GM19468 (cell line): ENCODE data around the gene MAP1B.
A peak's percentile ranks its signal among the peaks of the same experiment; 100 is the strongest.

Experiments
- ATAC-seq: cut with Tn5 transposase; IDR thresholded peaks from one replicate; pipeline ENCODE4 v1.9.1; 2021; ENCODE audit warnings: mild to moderate bottlenecking, moderate library complexity, moderate number of reproducible peaks; ENCODE audit not compliant: unreplicated experiment; ENCODE audit errors: extremely low read depth

MAP1B gene

DNA sequence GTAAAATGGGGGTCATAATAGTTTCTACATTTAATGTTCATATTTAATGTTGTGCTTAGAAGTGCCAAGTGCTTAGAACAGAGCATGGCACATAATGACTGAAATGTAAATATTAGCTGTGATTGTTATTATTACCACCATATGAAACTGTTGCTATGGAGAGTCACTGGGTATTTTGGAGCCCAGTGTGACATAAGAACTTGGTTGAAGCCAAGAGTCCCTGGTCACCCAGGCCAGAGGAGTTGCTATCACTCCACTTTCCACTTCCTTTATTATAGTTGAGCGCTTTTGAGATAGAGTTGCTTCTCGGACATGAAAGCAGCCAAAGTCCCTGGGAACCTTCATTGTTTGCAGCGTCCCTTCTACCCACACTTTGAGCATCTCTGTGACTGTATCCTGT is 77.1 kb downstream of the MAP1B start:
- ATAC-seq, result no peak

DNA sequence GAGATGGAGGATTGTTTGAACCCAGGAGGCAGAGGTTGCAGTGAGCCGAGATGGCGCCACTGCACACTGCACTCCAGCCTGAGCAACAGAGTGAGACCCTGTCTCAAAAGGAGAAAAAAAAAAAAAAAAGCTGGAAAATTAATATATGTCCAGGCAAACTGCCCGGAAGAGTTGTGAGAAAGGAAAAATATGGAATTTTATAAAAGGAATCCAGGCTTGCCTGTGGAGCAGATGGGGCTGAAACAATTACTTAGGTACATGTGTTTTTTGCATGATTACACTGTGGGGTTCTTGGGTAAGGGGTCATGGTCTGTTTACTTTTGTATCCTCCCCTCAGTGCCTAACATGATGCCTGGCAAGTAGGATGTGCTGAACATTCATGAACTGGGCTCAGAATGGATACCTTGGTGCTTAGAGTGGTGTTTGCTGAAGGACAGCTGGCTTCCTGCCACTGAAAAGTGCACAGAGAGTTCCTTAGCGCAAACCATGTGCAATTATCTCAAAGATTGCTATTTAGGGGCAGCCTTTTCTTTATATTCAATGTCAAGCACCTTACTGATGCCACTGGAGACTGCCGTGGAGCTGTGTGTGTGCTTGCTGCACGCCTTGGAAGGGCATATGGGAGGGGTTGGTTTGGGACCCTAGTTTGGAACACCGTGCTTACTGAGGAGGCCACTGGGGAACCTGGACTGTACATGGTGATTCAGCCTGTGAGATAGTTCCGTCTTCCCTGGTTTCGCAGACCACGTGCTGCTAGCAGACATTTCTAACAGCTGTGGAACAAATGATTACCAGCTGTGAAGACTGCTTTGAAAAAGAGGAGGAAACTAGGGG is 78.4 kb downstream of the MAP1B start:
- no peak for ATAC-seq

DNA sequence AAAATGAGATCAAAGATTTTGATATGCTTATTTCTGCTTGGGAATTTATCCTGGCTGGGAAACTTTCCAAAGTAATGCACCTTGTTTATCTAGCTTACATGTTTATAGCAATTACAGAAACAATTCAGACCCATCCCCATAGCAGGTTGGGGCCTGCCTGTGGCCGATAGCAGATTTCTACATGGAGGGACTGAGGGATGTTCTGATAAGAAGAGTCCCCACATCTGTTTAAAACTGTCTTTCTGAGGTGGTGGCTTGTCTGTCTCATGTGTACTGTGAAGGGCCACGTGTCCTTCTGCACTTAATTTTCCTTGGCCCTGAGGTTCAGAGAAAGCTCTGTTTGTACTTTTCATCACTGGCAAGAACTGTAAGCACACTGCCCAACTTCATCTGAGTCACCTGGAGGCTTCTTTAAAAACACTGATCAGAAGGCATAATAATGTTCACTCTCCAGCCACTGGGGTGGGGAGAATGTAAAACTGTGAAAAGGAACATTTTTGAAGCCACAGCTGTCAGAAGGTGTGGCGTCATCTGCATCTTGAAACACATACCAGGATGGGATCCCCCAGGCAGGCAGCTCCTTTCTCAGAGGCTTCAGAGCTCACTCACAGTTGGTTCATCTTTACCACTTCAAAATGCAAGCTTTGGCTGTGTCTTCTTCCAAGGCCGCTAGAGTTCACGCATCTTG is 80.3 kb downstream of the MAP1B start:
- ATAC-seq, result no peak

DNA sequence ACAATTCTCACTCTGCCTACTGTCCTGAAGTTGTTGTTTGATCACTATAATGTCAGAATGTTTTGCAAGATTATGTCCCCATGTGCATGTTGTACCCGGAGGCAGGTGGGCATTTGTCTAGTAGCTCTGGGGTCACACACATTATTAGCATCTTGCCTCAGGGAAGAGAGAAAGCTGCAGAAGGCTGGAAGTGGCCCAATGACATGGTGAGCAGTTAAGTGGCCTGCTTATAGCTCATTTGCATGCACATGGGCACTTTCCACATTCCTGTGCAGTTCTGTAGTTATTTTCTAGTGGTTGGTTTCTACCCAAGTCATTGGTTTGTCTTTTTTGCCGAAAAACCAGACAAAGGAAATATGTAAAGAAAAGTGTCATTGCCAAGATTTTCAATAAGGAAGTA is 80.9 kb downstream of the MAP1B start:
- ATAC-seq, result no peak

DNA sequence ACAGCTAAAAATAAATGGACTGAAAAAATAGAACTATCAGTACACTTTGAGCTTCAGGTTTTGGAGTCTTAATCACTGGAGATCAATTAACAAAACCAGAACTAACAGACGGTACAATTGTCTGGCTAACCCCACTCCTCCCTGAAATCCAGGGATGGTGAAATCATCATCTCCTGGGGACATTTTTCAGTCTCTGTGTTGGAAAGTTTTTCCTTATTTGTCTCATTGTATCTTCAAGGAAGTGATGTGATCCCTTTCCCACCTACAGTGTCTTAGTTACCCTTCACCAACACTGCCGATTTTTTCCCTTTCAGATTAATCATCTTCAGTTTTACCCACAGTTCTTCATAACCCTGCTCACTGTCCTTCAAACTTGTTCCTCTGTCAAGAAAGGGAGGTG is 81.9 kb downstream of the MAP1B start:
- ATAC-seq, result no peak

DNA sequence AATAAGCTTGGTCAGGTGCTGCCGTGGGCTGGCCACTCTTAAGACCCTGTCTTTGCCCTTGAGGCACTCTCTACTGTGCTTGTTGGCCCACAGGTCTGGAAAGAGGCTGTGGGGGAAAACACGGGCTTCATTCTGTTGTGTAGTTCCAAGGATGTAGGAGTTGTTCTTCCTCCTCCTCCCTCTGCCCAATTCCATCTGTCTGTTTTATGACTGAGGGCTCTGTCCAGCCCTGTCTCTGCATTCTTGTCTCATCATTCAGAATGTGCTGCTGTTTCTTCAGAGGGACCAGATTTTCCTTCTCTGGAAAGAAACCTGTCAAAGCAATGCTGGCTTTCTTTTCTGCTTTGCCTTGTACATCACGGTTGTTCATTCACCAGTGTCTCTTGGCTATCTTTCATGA is 84.1 kb downstream of the MAP1B start:
- no peak for ATAC-seq

DNA sequence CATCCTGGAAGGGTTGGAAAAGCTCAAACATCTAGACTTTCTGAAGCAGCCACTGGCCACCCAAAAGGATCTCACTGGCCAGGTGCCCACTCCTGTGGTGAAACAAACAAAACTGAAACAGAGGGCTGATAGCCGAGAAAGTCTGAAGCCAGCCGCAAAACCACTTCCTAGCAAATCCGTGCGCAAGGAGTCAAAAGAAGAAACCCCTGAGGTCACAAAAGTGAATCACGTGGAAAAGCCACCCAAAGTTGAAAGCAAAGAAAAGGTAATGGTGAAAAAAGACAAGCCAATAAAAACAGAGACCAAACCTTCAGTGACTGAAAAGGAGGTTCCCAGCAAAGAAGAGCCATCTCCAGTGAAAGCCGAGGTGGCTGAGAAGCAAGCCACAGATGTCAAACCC is 87.6 kb downstream of the MAP1B start:
- peak; percentile 71 for ATAC-seq

DNA sequence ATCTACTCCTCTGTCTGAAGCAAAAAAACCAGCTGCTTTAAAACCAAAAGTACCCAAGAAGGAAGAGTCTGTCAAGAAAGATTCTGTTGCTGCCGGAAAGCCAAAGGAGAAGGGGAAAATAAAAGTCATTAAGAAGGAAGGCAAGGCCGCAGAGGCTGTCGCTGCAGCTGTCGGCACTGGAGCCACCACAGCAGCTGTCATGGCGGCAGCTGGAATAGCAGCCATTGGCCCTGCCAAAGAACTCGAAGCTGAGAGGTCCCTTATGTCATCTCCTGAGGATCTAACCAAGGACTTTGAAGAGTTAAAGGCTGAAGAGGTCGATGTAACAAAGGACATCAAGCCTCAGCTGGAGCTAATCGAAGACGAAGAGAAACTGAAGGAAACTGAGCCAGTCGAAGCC is 88.3 kb downstream of the MAP1B start:
- ATAC-seq, result no peak

DNA sequence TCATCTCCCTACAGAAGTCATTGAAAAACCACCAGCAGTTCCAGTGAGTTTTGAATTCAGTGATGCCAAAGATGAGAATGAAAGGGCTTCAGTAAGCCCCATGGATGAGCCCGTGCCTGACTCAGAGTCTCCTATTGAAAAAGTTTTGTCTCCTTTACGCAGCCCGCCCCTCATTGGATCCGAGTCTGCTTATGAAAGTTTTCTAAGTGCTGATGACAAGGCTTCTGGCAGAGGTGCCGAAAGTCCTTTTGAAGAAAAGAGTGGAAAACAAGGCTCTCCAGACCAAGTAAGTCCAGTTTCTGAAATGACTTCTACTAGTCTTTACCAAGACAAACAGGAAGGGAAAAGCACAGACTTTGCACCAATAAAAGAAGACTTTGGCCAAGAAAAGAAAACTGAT is 90.1 kb downstream of the MAP1B start:
- ATAC-seq, result no peak

DNA sequence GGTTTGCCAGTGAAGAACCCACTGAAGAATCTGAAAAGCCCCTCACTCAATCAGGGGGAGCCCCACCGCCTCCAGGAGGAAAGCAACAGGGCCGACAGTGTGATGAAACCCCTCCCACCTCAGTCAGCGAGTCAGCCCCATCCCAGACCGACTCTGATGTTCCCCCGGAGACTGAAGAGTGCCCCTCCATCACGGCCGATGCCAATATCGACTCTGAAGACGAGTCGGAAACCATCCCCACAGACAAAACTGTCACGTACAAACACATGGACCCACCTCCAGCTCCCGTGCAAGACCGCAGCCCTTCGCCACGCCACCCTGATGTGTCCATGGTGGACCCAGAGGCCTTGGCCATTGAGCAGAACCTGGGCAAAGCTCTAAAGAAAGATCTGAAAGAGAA is 92.4 kb downstream of the MAP1B start:
- ATAC-seq, result no peak

DNA sequence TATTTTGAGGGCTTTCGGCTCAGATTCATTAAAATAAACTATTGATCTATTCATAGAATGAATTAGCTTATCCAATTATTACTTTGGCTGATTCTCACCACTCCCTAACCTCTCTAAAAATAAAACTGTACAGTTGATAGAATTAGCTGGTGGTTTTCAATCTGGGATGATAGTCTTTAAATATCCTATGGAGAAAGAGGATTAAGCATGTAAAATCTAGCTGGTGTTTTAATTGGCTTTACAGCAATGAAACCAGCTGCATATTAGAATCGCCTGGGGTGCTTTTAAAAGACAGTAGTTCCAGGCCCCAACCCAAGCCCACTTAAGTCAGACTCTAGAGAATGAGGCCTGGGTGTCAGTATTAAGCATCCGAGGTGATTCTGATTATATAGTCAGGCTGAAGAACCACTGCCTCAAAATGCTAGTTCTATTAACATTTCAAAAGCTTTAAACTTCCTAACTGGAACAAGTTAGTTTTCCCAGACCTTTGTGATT is 95.1 kb downstream of the MAP1B start:
- no peak for ATAC-seq

DNA sequence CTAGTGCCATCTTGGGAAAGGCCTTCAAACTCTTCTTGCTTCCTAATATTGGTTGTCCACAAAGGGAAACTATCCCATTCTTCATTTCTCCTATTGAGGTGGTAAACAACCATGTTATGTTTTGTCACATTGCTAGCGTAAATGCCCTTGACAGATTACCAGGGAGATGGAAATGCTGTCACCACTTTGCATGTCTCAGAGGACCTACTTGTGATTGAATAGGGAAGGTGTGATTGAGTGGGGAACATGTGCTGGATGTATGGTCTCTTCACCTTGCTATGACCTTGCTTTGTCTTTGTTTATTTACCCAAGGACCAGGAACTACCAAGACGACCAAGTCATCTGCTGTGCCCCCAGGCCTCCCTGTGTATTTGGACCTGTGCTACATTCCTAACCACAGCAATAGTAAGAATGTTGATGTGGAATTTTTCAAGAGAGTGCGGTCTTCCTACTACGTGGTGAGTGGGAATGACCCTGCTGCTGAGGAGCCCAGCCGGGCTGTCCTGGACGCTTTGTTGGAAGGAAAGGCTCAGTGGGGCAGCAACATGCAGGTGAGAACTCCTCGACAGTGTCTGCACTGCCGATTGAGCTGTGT is 96.1 kb downstream of the MAP1B start:
- ATAC-seq, result no peak

DNA sequence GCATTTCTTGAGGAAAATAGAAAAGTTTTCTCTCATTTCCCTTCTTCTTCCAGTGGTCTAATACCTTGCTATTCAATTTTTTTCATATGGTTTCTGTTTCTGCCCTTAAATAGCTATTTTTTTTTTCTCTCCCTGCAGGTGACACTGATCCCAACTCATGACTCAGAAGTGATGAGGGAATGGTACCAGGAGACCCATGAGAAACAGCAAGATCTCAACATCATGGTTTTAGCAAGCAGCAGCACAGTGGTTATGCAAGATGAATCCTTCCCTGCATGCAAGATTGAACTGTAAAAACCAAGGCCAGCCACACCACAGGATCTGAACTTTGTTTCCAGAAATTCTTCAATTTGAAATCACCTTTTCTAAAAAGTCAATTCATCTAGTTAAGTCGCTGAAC is 97.7 kb downstream of the MAP1B start:
- no peak for ATAC-seq

DNA sequence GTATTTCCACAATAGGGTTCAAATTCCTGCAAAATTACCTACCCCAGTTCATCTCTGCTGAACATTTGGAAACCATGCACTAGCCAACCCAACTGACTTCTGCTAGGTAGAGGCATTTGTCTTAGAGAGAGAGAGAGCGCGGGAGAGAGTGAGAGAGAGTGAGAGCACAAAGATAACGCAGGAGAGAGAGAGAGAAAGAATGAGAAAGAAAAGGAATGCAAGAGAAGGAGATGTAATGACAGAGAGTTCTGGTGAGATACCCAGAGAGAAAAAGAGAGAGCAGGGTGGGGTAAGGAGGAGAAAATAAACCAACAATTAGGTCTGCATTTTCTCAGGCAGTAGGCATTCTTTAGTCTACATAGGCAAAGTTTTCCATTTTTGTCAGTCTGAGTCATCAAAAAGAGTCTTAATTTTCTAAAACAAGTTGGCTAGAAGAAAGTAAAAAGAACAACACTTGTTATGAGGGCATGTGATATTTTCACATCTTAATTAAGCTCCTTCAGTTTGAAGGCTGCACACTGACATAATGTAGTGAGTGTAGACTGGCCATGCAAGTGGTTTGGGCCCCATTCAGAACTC is 98.2 kb downstream of the MAP1B start:
- no peak for ATAC-seq

DNA sequence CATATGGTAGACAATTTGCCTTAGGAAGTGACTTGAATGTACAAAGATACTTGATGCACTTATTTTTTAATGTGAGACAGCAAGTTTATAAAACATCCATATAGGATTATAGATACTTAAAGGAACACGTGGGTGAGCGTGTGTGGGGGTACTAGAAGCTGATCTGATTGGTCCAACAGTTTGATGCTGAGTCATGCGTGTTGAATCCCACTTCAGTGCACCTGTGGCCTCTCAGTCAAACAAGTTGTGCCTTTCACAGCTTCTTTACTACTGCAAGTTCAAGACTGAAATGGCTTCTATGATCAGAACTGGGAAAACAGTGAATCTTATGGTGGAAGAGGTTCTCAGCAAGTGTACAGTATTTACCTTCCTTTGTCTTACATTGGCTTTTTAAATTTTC is 98.9 kb downstream of the MAP1B start:
- no peak for ATAC-seq

DNA sequence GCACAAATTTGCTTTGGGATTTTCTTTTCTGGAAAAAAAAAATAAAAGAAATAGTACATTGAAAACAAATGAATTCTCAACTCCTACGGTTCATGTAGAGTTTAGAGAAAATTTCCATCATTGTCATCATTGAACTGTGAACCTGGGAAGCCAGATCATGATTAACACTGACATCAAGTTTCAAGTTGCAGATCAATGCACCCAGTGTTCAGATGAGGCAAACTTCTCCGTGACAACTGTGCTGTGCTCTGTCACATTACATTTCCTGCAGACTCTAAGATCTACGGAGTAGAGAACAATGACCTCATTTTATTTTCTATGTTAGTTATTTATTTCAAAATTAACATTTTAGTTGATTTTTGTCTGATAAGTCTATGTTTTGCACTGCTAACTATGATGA is 99.7 kb downstream of the MAP1B start:
- no peak for ATAC-seq

DNA sequence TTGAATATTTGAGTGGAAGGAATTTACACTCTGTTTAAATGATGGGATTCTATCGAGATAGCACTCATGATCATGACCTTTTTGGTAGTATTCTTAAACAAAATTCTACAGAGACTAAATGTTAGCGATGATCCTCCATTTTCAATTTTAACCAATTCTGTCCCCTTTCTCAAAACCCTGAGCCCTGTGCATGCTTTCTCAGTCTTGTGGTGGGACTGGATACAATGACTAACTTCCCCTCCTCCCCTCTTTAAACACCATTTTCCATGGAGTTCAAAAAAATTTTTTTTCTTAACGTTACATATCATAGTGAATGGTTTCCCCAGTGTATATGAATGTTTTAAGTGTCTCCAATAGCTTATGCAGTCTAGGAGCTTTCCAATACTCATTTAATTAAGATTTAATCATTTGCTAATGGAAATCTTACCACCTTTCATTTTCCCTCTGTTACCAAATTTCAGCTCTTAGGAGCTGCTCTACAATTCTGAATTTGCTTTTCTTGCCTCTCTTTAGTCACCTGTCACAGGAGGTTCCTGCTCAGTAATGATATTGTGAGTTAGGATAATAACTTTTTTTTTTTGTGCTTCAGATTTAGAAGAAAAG is 101.2 kb downstream of the MAP1B start:
- ATAC-seq, result no peak

DNA sequence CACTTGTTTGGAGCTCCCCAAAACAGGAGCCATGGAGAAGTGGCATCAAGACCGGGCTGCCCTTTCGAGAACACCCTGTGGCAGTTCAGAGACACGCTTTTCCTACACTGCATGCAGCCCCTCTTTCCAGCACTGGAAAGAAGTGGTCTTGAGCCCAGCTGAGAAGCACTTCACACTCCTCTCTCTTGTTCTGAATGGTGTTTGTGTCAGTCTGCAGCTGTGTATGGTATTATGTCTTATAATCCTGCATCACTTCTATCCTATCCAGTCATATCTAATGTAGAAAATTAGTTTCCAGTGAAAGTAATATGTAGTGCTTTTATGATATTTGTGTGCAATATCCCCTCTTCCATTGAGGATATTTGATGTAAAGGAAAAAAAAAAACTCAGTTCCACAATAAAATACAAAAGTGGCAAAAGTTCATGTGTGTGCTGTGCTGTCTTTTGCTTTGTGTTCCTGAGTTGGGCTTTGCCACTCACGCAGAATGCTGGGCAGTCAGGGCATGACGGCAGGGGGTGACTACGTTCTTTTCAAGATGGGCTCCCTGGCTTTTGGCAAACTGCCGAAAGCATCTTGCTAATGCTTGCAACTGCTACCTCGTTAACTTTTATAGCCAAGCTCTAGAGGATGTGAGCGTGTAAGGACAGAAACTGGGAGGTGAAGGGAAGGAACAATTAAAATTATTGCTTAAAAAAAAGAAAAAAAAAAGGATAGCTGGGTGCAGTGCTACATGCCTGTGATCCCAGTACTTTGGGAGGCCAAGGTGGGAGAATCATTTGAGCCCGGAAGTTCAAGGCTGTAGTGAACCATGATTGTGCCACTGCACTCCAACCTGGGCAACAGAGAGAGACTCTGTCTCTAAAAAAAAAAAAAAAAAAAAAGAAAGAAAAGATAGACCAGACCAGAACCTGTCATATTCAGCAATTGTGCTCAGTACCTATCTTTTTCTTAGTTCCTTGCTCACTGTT is 102.2 kb downstream of the MAP1B start:
- no peak for ATAC-seq

DNA sequence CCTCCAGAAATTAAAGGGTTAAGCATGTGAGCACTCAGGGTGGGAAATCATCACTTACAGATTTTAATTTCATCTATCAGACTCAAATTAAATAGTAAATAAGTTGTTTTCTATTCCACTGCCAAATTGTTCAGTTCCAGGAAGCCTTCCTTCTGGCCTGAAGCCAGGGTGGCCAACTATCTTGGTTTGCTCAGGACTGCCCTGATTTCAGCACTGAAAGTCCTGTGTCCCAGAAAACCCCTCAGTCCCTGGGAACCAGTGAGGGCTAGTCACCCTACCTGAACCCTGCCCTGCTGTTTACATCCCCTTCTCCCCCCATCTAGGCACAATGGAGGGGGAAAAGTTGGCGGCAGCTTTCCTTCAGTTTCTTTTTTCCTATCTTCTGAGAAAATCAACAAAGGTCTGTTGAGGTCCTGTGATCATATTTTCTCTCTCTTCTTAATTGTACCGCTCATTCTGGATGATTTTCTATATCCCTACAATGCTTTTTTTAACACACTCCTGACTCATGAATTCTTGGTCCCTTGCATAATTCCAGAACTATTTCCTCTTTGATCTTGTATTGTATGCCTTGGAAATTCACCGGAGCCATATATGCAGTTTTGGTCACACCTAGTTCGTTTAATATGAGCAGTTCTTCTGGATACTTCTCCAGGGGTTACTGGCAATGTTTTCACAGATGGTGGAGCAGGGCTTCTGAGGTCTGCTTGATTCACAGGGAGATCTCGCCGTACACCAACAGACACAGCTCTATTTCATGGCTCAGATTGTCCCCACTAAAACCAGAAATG is 103.8 kb downstream of the MAP1B start:
- no peak for ATAC-seq
